ENCODE results near the gene ZCCHC24. TPM values are rescaled to one million over a fixed set of nuclear protein-coding genes. Genes with fewer than 3 reads are reported as not detected.

Gene ZCCHC24
- polyA plus RNA-seq, 1 of the 3 experiments (the other 2 are of a cell fraction), result 15.8 TPM

DNA sequence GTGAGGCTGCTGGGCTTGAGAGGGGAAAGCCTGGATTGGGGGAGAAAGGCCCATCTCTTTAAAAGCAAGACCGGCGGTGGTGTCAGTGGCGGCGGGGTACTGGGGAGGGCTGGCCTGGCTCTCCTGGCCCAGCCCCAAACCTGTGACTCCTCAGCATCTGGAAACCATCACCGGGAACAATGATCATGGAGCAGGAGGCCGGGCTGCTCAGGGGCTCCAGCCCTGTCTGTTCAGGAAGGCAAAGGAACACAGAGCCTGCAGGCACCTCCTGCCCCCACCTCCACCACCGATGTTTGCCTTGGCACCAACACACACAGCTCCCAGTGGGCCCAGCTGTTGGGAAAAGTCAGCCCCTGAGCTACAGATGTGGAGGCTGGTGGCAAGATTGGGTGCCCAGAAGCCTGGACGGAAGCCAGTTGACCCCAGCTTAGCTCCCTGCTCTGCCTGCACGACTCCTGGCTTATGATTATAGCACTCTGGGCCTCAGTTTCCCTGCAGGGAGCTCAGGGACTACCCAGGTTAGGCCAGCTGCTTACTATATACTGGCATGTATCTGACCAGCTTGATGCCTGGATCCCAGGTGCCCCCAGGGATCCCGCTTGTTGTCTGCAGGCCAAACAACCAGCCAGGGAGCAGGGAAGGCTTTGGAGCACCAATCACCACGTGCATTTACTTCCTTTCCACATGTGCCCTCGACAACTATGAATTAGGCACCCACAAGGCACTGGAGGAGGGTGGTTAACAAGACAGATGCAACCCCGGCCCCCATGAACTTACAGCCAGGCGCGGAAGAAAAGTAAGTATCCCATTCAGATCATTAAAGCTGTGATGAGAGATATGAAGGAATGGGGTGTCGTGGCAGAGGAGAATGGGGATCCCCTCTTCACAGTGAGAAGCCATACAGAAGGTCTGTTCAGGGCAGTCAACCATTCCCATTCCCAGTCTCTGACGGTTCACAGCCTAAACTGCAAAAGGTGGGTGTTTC is 37.3 kb downstream of the ZCCHC24 start:
- H3K9me2 ChIP-seq, result no peaks in the 10 kb centered on the region
- H3K27me3 ChIP-seq (ENCODE audit: insufficient read depth), result no peaks in the 10 kb centered on the region
- peak; percentile 92 for DNase-seq
- peaks cover 25 to 70% of the 10 kb centered on the region in 2 experiments for H3K4me1 ChIP-seq (ENCODE audit: control insufficient read depth in 1 of 2, insufficient read depth in 2 of 2, low read depth in 1 of 2, low read length in 1 of 2)
- peaks cover 28% of the 10 kb centered on the region; the same call in 1 of the 2 replicates for H4K20me1 ChIP-seq (ENCODE audit: insufficient read depth)
- no peak overlapping the region for H2AFZ ChIP-seq (ENCODE audit: low read depth)
- peak overlapping the region; percentile 24 to 95; a peak in 3 of 4 replicates for H3K27ac ChIP-seq (ENCODE audit: low read depth in 2 of 2, low read length in 1 of 2)
- H3F3A ChIP-seq (replicated peaks; ENCODE audit: insufficient read depth), result no peaks in the 10 kb centered on the region
- TF ChIP-seq NFIC (IDR thresholded peaks at IDR 0.05; ENCODE audit: borderline replicate concordance) (peak; percentile 94), RAD21 (IDR thresholded peaks at IDR 0.05; ENCODE audit: low read length) (peak; percentile 21; the same call in 1 of the 2 replicates), RXRA (IDR thresholded peaks at IDR 0.05; ENCODE audit: borderline replicate concordance, low read depth) (peak; percentile 59; the same call in 1 of the 2 replicates), FOSL2 (IDR thresholded peaks at IDR 0.05; ENCODE audit: borderline replicate concordance, low read depth) (no peak; the same call in 1 of the 2 replicates), EZH2phosphoT487 (IDR thresholded peaks at IDR 0.05; ENCODE audit: borderline replicate concordance, low read depth) (no peak), GABPA (IDR thresholded peaks at IDR 0.05; ENCODE audit: low read depth) (no peak), YY1 (IDR thresholded peaks at IDR 0.05; ENCODE audit: low read depth) (no peak), GATA2 (CRISPR knock-in tag; IDR thresholded peaks at IDR 0.05) (peak; percentile 47), MXI1 (IDR thresholded peaks at IDR 0.05; ENCODE audit: low read depth, low read length) (0 out of 2 replicates have a peak, but pooled peaks have one; percentile 33), JUND (IDR thresholded peaks at IDR 0.05) (no peak), RCOR1 (IDR thresholded peaks at IDR 0.05; ENCODE audit: low read length) (peak; percentile 88), FOXJ3 (CRISPR knock-in tag; IDR thresholded peaks at IDR 0.05) (peak; percentile 74; the same call in 1 of the 2 replicates), EP300 (IDR thresholded peaks at IDR 0.05; ENCODE audit: borderline replicate concordance in 1 of 2, low read depth in 1 of 2, low read length in 1 of 2) (peak; percentile 82 to 91), POLR2AphosphoS5 (IDR thresholded peaks at IDR 0.05; ENCODE audit: low read depth, low read length) (peak; percentile 34; the same call in 1 of the 2 replicates), FOXM1 (IDR thresholded peaks at IDR 0.05; ENCODE audit: low read depth) (peak; percentile 39; the same call in 1 of the 2 replicates), MAX (IDR thresholded peaks at IDR 0.05; ENCODE audit: low read depth) (peak; percentile 33; the same call in 1 of the 2 replicates), TAF1 (IDR thresholded peaks at IDR 0.05; ENCODE audit: borderline replicate concordance, low read depth, low read length) (no peak), SIN3A (IDR thresholded peaks at IDR 0.05; ENCODE audit: borderline replicate concordance, low read depth, low read length) (peak; percentile 49; the same call in 1 of the 2 replicates), TCF12 (IDR thresholded peaks at IDR 0.05) (peak; percentile 98), IRF3 (IDR thresholded peaks at IDR 0.05; ENCODE audit: low read depth, low read length) (no peak), CHD2 (IDR thresholded peaks at IDR 0.05; ENCODE audit: low read length, partially characterized antibody) (peak; percentile 82)
- TF ChIP-seq, protein P1, sequence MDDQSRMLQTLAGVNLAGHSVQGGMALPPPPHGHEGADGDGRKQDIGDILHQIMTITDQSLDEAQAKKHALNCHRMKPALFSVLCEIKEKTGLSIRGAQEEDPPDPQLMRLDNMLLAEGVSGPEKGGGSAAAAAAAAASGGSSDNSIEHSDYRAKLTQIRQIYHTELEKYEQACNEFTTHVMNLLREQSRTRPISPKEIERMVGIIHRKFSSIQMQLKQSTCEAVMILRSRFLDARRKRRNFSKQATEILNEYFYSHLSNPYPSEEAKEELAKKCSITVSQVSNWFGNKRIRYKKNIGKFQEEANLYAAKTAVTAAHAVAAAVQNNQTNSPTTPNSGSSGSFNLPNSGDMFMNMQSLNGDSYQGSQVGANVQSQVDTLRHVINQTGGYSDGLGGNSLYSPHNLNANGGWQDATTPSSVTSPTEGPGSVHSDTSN (IDR thresholded peaks at IDR 0.05), result peak; percentile 89
- TF ChIP-seq, protein P2, sequence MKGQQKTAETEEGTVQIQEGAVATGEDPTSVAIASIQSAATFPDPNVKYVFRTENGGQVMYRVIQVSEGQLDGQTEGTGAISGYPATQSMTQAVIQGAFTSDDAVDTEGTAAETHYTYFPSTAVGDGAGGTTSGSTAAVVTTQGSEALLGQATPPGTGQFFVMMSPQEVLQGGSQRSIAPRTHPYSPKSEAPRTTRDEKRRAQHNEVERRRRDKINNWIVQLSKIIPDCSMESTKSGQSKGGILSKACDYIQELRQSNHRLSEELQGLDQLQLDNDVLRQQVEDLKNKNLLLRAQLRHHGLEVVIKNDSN (IDR thresholded peaks at IDR 0.05; ENCODE audit: borderline replicate concordance, low read depth), result no peak
- TF ChIP-seq, protein P3, sequence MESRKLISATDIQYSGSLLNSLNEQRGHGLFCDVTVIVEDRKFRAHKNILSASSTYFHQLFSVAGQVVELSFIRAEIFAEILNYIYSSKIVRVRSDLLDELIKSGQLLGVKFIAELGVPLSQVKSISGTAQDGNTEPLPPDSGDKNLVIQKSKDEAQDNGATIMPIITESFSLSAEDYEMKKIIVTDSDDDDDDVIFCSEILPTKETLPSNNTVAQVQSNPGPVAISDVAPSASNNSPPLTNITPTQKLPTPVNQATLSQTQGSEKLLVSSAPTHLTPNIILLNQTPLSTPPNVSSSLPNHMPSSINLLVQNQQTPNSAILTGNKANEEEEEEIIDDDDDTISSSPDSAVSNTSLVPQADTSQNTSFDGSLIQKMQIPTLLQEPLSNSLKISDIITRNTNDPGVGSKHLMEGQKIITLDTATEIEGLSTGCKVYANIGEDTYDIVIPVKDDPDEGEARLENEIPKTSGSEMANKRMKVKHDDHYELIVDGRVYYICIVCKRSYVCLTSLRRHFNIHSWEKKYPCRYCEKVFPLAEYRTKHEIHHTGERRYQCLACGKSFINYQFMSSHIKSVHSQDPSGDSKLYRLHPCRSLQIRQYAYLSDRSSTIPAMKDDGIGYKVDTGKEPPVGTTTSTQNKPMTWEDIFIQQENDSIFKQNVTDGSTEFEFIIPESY (IDR thresholded peaks at IDR 0.05; ENCODE audit: borderline replicate concordance, low read depth), result no peak
- no peaks in the 10 kb centered on the region for H3K9me3 ChIP-seq
- no peaks in the 10 kb centered on the region for H3K36me3 ChIP-seq (replicated peaks in 1 of 2; ENCODE audit: control insufficient read depth in 1 of 2, insufficient read depth in 2 of 2, low read length in 1 of 2)
- no peak overlapping the region for H3K4me3 ChIP-seq (ENCODE audit: low read depth in 2 of 2, low read length in 1 of 2)
- peaks cover 6% of the 10 kb centered on the region; the same call in 1 of the 2 replicates for H3K79me2 ChIP-seq (ENCODE audit: insufficient read depth)
- CTCF ChIA-PET, result interaction anchor here (0.8 to 3.4 kb wide), 7 partner anchors 8 to 80 kb away, joined by 3 to 16 read pairs (median 7); no protein-coding TSS in a partner anchor
- WGBS (ENCODE audit: low lambda C conversion rate), result 48% methylated on average over 15 of the region's 17 CpGs
- H3K4me2 ChIP-seq, result peak overlapping the region; percentile 62; the same call in 1 of the 2 replicates
- no peak overlapping the region for H3K9ac ChIP-seq
- POLR2A ChIA-PET, result interaction anchor here (0.7 to 1.0 kb wide), 4 partner anchors 8 to 80 kb away, joined by 3 to 4 read pairs (median 4); partner anchors contain the start of gene ZCCHC24

All from SK-N-SH (cell line).